RWPE2 (cell line): ENCODE measurements around the gene CAT.

ENCODE experiments used
- ATAC-seq: fragments of 200-7000 bp; cut with Tn5 transposase; 3 replicates; pipeline ENCODE4 v1.9.1; 2021; ENCODE audit warnings: low read depth
- DNase-seq: peaks from one replicate; pipeline ENCODE4 v3.0.0-alpha.2; 2020; ENCODE audit warnings: low spot score
- H3K27ac ChIP-seq: fragments of 450-650 bp; 2 replicates; pipeline ENCODE4 v1.5.1; 2017; ENCODE audit warnings: mild to moderate bottlenecking; ENCODE audit not compliant: poor library complexity, severe bottlenecking
- H3K27me3 ChIP-seq: fragments of 250-450 bp; sonication (Bioruptor Pico); 2 replicates; pipeline ENCODE4 v1.5.1; 2021; ENCODE audit warnings: mild to moderate bottlenecking, moderate library complexity; ENCODE audit not compliant: insufficient read depth, poor library complexity, severe bottlenecking
- H3K36me3 ChIP-seq: fragments of 250-450 bp; sonication (Bioruptor Pico); 2 replicates; pipeline ENCODE4 v1.5.1; 2020; ENCODE audit warnings: low read depth, mild to moderate bottlenecking, moderate library complexity
- H3K4me1 ChIP-seq: fragments of 250-450 bp; sonication (Bioruptor Pico); 2 replicates; pipeline ENCODE4 v1.5.1; 2021; ENCODE audit warnings: mild to moderate bottlenecking, moderate library complexity; ENCODE audit not compliant: insufficient read depth, poor library complexity, severe bottlenecking
- H3K4me3 ChIP-seq: fragments of 250-450 bp; sonication (Bioruptor Pico); 2 replicates; pipeline ENCODE4 v1.5.1; 2021; ENCODE audit warnings: mild to moderate bottlenecking, moderate library complexity; ENCODE audit not compliant: severe bottlenecking
- H3K9me3 ChIP-seq: fragments of 250-450 bp; sonication (Bioruptor Pico); 2 replicates; pipeline ENCODE4 v1.5.1; 2021; ENCODE audit warnings: mild to moderate bottlenecking, moderate library complexity; ENCODE audit not compliant: severe bottlenecking
- TF ChIP-seq, protein P1 (sequence below): fragments of 450-650 bp; IDR thresholded peaks from one replicate; pipeline ENCODE4 v1.5.1; 2017; ENCODE audit warnings: mild to moderate bottlenecking, moderate library complexity; ENCODE audit not compliant: poor library complexity, severe bottlenecking

CAT gene

DNA sequence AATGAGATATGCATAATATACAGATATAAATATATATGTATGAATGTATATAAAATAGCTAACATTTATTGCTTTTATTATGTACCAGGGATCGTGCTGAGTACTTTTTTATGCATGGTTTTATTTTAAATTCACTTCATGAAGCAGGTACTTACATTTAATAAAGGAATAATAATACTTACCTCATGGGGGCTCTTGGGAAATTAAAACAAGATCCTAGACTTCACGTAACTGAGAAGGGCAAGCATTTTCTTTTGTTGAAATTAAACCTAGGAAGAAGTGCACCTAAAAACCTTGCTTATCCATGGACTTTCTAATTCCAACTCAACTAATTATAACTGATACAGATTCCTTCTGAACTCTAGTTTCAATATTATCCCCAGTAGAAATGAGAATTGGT lies 40.9 kb upstream of the CAT start:
- ATAC-seq (no peak), DNase-seq (no peak)
- Histone ChIP-seq H3K36me3 (no peaks in the 10 kb centered on the region), H3K4me3 (no peak overlapping the region), H3K27me3 (no peaks in the 10 kb centered on the region), H3K9me3 (peaks cover 5% of the 10 kb centered on the region), H3K4me1 (peaks cover 20% of the 10 kb centered on the region), H3K27ac (no peak overlapping the region)
- TF ChIP-seq, protein P1, sequence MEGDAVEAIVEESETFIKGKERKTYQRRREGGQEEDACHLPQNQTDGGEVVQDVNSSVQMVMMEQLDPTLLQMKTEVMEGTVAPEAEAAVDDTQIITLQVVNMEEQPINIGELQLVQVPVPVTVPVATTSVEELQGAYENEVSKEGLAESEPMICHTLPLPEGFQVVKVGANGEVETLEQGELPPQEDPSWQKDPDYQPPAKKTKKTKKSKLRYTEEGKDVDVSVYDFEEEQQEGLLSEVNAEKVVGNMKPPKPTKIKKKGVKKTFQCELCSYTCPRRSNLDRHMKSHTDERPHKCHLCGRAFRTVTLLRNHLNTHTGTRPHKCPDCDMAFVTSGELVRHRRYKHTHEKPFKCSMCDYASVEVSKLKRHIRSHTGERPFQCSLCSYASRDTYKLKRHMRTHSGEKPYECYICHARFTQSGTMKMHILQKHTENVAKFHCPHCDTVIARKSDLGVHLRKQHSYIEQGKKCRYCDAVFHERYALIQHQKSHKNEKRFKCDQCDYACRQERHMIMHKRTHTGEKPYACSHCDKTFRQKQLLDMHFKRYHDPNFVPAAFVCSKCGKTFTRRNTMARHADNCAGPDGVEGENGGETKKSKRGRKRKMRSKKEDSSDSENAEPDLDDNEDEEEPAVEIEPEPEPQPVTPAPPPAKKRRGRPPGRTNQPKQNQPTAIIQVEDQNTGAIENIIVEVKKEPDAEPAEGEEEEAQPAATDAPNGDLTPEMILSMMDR: no peak

DNA sequence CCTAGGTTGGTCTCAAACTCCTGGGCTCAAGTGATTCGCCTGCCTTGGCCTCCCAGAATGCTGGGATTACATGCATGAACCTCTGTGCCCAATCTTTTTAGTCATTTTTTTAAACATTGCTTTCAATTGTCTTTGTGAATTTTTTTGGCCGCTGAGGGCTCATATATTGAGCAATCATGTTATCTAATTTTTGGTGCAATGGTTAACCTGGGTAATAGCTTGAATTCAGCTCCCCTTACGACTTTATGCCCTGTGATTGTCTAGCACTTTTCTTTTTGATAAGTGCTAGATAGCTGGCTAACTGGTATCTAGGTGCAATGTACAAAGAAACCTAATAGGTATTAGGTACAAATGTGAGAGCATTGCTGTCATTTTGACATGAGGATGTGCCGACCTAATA lies 35.3 kb upstream of the CAT start:
- no peaks in the 10 kb centered on the region for H3K9me3 ChIP-seq
- H3K36me3 ChIP-seq: no peaks in the 10 kb centered on the region
- TF ChIP-seq, protein P1: no peak
- H3K4me1 ChIP-seq: peaks cover 3% of the 10 kb centered on the region
- no peak overlapping the region for H3K4me3 ChIP-seq
- no peak overlapping the region for H3K27ac ChIP-seq
- DNase-seq (no peak), ATAC-seq (no peak)
- no peaks in the 10 kb centered on the region for H3K27me3 ChIP-seq

DNA sequence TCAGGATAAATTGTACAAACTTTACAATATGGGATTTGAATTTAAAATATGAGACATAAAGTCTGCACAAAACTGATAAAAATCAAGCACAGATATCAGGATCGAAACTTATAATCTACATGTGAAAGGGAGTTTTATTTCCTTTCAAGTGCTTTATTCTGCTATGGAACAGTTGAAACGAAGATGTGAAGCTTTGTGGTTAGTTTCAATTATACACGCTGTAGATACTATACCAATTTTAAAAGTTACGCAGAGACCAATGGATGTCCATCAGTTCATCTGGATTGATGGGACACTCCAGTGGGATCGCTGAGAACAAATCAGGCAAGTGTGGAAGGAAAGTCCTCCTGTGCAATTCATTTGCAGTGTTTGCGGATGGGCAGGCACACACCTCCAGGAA lies 34.5 kb upstream of the CAT start:
- H3K9me3 ChIP-seq: no peaks in the 10 kb centered on the region

DNA sequence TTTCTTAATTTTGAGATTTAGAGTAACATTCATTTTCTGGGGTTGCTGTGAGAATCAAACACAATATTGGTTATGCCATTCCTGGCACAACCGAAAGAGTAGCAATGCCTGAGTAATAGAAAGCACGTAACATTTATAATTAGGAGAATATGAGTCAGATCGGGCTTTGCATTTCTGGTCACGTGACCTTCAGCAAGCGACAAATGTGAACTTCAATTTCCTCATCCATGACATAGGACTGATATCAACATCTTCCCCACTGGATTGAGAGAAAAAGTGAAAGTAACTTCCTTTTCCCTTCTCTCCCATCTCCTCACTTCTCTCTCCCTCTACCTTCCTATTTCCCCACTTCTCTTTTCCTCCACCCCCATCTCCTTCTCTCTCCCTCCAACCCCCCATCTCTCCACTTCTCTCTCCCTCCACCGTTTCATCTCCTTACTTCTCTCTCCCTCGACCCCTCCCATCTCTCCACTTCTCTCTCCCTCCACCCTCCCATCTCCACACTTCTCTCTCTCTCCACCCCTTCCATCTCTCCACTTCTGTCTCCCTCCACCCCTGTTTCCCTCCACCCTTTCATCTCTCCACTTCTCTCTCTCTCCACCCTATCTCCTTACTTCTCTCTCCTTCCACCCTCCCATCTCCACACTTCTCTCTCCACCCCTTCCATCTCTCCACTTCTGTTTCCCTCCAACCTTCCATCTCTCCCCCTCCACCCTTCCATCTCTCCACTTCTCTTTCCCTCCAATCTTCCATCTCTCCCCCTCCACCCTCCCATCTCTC lies 33.5 kb upstream of the CAT start:
- H3K9me3 ChIP-seq: no peaks in the 10 kb centered on the region
- ATAC-seq: no peak
- TF ChIP-seq, protein P1: no peak
- no peaks in the 10 kb centered on the region for H3K27me3 ChIP-seq
- H3K27ac ChIP-seq: no peak overlapping the region
- peaks cover 3% of the 10 kb centered on the region for H3K4me1 ChIP-seq
- no peaks in the 10 kb centered on the region for H3K36me3 ChIP-seq
- no peak overlapping the region for H3K4me3 ChIP-seq
- no peak for DNase-seq

More for the DNA sequence above, 34.5 kb upstream of the CAT start:
- no peak for ATAC-seq
- TF ChIP-seq, protein P1: no peak
- no peak for DNase-seq
- no peak overlapping the region for H3K4me3 ChIP-seq
- H3K36me3 ChIP-seq: no peaks in the 10 kb centered on the region
- peaks cover 3% of the 10 kb centered on the region for H3K4me1 ChIP-seq
- no peak overlapping the region for H3K27ac ChIP-seq
- no peaks in the 10 kb centered on the region for H3K27me3 ChIP-seq

DNA sequence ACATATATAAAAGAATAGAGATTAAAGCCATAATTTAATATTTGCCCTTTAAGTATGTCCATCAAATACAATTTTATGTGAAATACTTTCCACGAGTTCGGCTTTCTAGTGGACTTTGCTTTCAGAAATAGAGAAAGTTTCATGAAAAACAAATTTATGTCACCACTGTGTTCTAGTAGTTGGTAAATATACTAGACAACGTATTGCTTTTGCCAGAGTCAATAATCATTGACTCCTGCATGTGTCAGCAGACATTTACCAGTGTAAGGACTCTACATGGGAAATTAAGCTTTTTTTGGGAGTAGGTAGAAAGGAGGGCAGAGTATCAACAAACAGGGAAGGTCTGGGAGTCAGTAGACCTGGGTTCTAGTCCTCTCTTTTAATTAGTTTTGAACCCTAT lies 32.3 kb upstream of the CAT start:
- TF ChIP-seq, protein P1: no peak

More for the DNA sequence above, 32.3 kb upstream of the CAT start:
- Histone ChIP-seq H3K27ac (no peak overlapping the region), H3K4me3 (no peak overlapping the region), H3K9me3 (no peaks in the 10 kb centered on the region), H3K4me1 (peaks cover 3% of the 10 kb centered on the region), H3K27me3 (no peaks in the 10 kb centered on the region), H3K36me3 (no peaks in the 10 kb centered on the region)
- no peak for DNase-seq
- ATAC-seq: no peak
